GM23338 (cell line): ENCODE data around the gene OR1L6.

Experiments
- CREB1 ChIP-seq: fragments of 250-450 bp; sonication (Bioruptor Pico); IDR thresholded peaks from 2 replicates; pipeline ENCODE4 v1.5.0; 2020; ENCODE audit warnings: low read depth, mild to moderate bottlenecking, moderate library complexity
- EZH2 ChIP-seq: fragments of 200-600 bp; sonication (generic); IDR thresholded peaks from one replicate; pipeline ENCODE4 v1.8.0; 2017; ENCODE audit warnings: antibody characterized with exemption, mild to moderate bottlenecking, low read depth; ENCODE audit not compliant: unreplicated experiment
- EZH2phosphoT487 ChIP-seq: fragments of 200-600 bp; sonication (generic); IDR thresholded peaks from one replicate; pipeline ENCODE4 v1.8.1; 2018; ENCODE audit warnings: antibody characterized with exemption; ENCODE audit not compliant: unreplicated experiment
- JUNB ChIP-seq: IDR thresholded peaks from one replicate; pipeline ENCODE4 v1.6.1; 2016; ENCODE audit warnings: antibody characterized with exemption; ENCODE audit not compliant: unreplicated experiment
- NANOG ChIP-seq: IDR thresholded peaks from 2 replicates; pipeline ENCODE4 v1.6.1; 2016; ENCODE audit warnings: antibody characterized with exemption, borderline replicate concordance
- POLR2AphosphoS5 ChIP-seq: IDR thresholded peaks from 2 replicates; pipeline ENCODE4 v1.6.1; 2016; ENCODE audit warnings: antibody characterized with exemption, low read depth
- TF ChIP-seq, protein P1 (sequence below), 2 experiments: fragments of 200-600 bp in 1 of 2; sonication (generic) in 1 of 2; conservative IDR thresholded peaks; 2 replicates each; pipeline versions ENCODE4 v1.5.1 to v1.6.1; 2016 to 2017; ENCODE audit warnings: antibody characterized with exemption in 2 of 2, low read depth in 2 of 2, mild to moderate bottlenecking in 2 of 2, moderate library complexity in 1 of 2
- TF ChIP-seq, protein P2 (sequence below): IDR thresholded peaks from one replicate; pipeline ENCODE4 v1.6.1; 2018; ENCODE audit warnings: antibody characterized with exemption; ENCODE audit not compliant: unreplicated experiment
- TF ChIP-seq, protein P3 (sequence below): IDR thresholded peaks from 2 replicates; pipeline ENCODE4 v1.6.1; 2016; ENCODE audit warnings: antibody characterized with exemption

DNA sequence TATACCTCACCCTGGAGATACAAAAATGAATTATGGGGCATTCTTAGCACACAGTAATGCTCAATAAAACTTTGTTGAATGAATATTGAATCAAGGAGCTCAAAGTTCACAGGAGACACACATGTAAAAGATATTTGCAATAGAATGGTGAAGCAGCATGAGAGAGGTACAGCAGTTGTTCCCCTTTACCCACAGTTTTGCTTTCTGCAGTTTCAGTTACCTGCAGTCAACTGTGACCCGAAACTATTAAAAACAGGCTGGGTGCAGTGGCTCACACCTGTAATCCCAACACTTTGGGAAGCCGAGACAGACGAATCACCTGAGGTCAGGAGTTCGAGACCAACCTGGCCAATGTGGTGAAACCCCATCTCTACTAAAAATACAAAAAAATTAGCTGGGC is 44.2 kb downstream of the OR1L6 start:
- TF ChIP-seq POLR2AphosphoS5 (no peak), EZH2 (no peak), EZH2phosphoT487 (no peak), JUNB (no peak), CREB1 (no peak), NANOG (no peak)
- TF ChIP-seq, protein P1, sequence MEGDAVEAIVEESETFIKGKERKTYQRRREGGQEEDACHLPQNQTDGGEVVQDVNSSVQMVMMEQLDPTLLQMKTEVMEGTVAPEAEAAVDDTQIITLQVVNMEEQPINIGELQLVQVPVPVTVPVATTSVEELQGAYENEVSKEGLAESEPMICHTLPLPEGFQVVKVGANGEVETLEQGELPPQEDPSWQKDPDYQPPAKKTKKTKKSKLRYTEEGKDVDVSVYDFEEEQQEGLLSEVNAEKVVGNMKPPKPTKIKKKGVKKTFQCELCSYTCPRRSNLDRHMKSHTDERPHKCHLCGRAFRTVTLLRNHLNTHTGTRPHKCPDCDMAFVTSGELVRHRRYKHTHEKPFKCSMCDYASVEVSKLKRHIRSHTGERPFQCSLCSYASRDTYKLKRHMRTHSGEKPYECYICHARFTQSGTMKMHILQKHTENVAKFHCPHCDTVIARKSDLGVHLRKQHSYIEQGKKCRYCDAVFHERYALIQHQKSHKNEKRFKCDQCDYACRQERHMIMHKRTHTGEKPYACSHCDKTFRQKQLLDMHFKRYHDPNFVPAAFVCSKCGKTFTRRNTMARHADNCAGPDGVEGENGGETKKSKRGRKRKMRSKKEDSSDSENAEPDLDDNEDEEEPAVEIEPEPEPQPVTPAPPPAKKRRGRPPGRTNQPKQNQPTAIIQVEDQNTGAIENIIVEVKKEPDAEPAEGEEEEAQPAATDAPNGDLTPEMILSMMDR (conservative IDR thresholded peaks at IDR 0.05; ENCODE audit: low read depth in 2 of 2): no peak
- TF ChIP-seq, protein P2, sequence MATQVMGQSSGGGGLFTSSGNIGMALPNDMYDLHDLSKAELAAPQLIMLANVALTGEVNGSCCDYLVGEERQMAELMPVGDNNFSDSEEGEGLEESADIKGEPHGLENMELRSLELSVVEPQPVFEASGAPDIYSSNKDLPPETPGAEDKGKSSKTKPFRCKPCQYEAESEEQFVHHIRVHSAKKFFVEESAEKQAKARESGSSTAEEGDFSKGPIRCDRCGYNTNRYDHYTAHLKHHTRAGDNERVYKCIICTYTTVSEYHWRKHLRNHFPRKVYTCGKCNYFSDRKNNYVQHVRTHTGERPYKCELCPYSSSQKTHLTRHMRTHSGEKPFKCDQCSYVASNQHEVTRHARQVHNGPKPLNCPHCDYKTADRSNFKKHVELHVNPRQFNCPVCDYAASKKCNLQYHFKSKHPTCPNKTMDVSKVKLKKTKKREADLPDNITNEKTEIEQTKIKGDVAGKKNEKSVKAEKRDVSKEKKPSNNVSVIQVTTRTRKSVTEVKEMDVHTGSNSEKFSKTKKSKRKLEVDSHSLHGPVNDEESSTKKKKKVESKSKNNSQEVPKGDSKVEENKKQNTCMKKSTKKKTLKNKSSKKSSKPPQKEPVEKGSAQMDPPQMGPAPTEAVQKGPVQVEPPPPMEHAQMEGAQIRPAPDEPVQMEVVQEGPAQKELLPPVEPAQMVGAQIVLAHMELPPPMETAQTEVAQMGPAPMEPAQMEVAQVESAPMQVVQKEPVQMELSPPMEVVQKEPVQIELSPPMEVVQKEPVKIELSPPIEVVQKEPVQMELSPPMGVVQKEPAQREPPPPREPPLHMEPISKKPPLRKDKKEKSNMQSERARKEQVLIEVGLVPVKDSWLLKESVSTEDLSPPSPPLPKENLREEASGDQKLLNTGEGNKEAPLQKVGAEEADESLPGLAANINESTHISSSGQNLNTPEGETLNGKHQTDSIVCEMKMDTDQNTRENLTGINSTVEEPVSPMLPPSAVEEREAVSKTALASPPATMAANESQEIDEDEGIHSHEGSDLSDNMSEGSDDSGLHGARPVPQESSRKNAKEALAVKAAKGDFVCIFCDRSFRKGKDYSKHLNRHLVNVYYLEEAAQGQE: no peak
- TF ChIP-seq, protein P3, sequence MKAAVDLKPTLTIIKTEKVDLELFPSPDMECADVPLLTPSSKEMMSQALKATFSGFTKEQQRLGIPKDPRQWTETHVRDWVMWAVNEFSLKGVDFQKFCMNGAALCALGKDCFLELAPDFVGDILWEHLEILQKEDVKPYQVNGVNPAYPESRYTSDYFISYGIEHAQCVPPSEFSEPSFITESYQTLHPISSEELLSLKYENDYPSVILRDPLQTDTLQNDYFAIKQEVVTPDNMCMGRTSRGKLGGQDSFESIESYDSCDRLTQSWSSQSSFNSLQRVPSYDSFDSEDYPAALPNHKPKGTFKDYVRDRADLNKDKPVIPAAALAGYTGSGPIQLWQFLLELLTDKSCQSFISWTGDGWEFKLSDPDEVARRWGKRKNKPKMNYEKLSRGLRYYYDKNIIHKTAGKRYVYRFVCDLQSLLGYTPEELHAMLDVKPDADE: no peak
